Stimulated activated CD4-positive, alpha-beta T cell treated with anti-CD3 and anti-CD28 coated beads, Interleukin-2, amount 100 ng/mL, for 48 hours (primary cell): ENCODE measurements around the gene ESPN.
"Not testable (repeated sequence)": the region's sequence is repeated elsewhere in the genome, so short reads cannot be mapped to it uniquely, and the experiment has no call there.

ENCODE experiments used
- DNase-seq, 2 donors: peaks; one replicate each; pipeline ENCODE4 v3.0.0-alpha.2; 2020

ESPN gene, protein sequence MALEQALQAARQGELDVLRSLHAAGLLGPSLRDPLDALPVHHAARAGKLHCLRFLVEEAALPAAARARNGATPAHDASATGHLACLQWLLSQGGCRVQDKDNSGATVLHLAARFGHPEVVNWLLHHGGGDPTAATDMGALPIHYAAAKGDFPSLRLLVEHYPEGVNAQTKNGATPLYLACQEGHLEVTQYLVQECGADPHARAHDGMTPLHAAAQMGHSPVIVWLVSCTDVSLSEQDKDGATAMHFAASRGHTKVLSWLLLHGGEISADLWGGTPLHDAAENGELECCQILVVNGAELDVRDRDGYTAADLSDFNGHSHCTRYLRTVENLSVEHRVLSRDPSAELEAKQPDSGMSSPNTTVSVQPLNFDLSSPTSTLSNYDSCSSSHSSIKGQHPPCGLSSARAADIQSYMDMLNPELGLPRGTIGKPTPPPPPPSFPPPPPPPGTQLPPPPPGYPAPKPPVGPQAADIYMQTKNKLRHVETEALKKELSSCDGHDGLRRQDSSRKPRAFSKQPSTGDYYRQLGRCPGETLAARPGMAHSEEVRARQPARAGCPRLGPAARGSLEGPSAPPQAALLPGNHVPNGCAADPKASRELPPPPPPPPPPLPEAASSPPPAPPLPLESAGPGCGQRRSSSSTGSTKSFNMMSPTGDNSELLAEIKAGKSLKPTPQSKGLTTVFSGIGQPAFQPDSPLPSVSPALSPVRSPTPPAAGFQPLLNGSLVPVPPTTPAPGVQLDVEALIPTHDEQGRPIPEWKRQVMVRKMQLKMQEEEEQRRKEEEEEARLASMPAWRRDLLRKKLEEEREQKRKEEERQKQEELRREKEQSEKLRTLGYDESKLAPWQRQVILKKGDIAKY

DNA sequence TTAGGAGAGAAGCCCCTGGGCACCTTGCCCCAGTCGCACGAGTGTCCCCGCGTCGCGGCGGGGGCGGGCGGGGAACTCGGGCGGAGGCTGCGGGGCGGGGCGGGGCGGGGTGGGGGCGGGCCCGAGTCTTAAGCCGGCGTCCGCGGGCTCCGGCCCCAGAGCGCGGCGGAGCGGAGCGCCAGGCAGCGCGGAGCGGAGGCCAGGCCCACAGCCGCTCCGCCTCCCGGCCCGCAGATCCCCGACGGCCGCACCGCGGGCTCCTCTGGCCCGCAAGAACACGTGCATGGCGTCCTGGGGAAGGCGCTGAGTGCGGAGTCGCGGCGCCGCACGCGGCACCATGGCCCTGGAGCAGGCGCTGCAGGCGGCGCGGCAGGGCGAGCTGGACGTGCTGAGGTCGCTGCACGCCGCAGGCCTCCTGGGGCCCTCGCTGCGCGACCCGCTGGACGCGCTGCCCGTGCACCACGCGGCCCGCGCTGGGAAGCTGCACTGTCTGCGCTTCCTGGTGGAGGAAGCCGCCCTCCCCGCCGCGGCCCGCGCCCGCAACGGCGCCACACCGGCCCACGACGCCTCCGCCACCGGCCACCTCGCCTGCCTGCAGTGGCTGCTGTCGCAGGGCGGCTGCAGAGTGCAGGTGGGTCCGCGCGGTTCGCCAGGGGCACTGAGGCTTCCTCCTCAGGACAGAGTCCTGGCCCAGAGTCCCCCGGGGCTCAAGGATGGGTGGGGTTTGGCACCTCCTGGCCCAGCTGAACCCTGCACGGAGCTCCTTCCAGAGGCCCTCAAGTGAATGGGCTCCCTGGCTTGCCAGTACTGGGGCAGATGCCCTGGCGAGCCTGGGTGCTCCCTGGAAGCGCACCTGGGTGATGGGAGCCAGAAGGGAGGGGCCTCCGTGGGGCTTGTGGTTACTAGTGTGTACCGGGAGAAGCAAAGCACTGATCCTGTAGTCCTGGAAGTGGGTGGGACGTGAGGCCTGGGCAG lies at the start of gene ESPN:
ESPN (plus strand) TSS at position 158 of the 975 bp plus-strand sequence; CDS start at position 338, 180 bp downstream.
- DNase-seq, result no peak

GRCh38 chr1:6378096-6378746 lies 46.4 kb upstream of the ESPN start:
- no peak for DNase-seq

GRCh38 chr1:6380037-6380436 lies 44.5 kb upstream of the ESPN start:
- DNase-seq, result no peak

GRCh38 chr1:6384135-6384534 lies 40.4 kb upstream of the ESPN start:
- no peak for DNase-seq

DNA sequence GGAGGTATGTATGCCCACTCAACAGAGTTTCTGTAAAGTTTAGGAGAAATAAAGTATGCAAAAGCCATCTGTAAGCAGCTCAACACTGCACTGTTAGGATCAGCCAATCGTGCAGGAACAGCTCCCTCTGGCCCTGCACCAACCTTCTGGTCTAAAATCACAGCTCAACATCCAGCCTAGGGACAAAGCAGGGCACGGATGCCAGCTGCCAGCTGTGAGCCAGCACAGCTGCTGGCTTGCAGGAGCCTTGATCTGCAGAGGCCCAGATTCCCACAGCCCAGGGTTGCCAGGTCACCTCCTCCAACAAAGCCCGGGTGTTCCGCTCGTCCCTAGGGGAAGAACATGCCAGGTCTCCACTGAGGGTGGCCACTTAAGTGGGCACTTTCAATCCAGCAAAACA lies 39.6 kb upstream of the ESPN start:
- no peak for DNase-seq

DNA sequence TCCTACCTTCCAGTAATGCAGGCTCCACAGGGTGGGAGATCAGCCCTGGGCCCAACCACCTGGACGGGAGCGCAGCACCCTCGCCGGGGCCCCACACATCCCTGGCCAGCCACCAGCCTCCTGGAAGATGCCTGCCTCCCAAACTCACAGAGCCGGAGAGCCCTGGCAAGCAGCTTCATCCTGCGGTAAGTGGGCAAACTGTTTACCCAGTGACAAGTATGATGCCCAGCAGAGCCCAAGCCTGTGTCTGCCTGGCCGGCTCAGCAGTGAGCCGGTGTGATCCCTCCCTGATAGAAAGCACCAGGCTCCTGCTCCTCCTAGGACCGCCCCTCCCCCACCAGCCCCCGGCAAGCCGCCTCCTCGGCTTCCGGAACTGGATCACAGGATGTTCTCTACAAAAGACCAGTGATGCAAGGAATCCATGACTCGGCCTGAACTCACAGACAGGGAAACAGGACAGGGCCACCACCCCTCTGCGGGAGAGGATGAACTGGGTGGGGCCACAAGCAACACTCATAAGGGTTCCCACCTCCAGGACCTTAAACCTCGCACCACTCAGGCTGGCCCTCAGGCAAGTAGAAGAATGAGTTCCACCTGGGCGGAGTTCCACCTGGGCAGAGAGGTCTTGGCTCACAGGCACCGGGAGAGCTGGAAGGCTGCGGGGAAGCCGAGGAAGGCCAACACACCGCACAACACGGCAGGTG lies 38.9 kb upstream of the ESPN start:
- DNase-seq, result no peak

- no peak for DNase-seq
Observed at GRCh38 chr1:6386371-6386949, 38.1 kb upstream of the ESPN start.

DNA sequence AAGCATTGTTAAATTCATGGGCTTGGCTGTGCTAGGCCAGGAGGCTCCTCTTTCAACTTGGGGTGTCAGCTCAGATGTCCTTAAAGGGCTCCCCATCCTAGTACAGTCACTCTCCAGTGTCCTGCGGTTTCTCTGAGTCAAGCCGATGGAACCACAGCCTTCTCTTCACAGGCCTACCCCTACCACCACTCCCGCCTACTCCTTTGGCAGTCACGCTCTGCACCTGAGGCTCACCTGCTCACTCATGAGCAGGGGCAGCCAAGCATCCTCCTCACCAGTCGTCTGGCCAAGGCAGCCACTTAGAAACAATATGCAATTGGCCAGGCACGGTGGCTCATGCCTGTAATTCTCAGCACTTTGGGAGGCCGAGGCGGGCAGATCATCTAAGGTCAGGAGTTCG lies 34.6 kb upstream of the ESPN start:
- no peak for DNase-seq

- no peak for DNase-seq
Observed at GRCh38 chr1:6391951-6392808, 32.4 kb upstream of the ESPN start.

GRCh38 chr1:6392809-6393399 lies 31.7 kb upstream of the ESPN start:
- DNase-seq, result no peak

DNA sequence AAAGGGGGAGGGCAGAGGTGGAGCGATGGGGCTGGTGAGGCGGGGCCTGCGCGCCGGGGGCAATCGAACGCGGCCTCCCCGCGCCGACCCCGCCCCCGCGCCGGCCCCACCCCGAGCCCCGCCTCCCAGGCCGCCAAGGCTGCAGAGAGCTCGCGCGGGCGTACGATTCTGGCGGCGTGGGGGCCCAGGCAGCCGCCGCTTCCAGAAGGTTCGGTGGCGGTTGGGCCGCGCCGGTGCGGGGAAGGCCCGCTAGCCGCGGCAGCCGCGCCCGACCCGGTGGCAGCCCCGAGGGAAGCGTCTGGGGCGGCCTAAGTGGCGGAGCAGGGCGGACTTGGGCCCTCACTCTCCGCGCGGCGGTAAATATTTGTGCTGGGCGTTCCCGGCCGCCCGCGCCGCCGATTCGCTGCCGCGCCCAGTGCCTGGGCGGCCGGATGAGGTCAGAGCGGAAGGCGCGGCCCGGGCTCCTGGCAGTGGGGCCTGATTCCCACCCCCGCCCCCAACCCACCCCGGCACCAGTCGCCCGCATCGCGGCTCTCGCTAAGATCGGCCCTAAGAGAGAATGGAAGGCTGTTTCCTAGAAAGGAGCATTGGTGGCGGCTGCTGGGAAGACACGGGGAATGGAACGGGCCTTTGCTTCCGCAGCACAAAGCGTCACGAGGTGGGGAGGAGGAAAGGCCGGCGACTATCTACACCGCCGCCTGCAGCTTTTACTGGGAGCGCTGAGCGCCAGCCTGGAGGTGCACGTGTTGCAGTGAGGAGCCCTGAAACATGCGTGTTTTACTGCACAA lies 31.0 kb upstream of the ESPN start, which contains the start of gene ACOT7:
ACOT7 (minus strand) TSS at position 368 of the 788 bp plus-strand sequence. CDS start 368 bp downstream, outside the sequence.
- peak; percentile 87 to 93 for DNase-seq

- not testable (repeated sequence) for DNase-seq
Observed at GRCh38 chr1:6395130-6395529, 29.4 kb upstream of the ESPN start.

- not testable (repeated sequence) for DNase-seq
Observed at GRCh38 chr1:6395781-6396244, 28.8 kb upstream of the ESPN start.

GRCh38 chr1:6396998-6397397 lies 27.6 kb upstream of the ESPN start:
- no peak for DNase-seq

DNA sequence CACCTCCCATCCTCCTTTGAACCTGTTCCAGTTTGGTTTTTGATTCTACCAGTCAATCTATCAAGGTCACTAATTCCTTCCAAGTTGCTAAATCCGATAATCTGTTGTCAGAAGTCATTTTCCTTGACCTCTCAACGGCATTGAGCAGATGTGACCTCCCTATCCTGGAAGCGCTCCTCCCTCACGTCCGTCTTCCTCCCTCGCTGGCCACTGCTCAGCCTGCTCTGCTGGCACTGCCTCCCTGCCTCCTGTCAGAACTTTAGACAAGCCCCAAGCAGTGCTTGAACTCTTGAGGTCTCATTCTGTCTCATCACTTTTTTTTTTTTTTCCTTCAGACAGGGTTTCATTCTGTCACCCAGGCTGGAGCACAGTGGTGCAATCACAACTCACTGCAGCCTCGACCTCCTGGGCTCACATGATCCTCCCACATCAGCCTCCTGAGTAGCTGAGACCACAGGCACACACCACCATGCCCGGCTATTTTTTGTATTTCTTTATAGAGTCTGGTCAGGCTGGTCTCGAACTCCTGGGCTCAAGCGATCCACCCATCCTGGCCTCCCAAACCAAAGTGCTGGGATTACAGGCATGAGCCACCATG lies 26.6 kb upstream of the ESPN start:
- DNase-seq, result no peak

GRCh38 chr1:6399294-6399693 lies 25.3 kb upstream of the ESPN start:
- no peak for DNase-seq

- no peak for DNase-seq
Observed at GRCh38 chr1:6401673-6402072, 22.9 kb upstream of the ESPN start.

GRCh38 chr1:6408023-6408422 lies 16.6 kb upstream of the ESPN start:
- DNase-seq, result no peak
